ENCODE data around the gene AOPEP.
"Not testable (repeated sequence)": the region's sequence is repeated elsewhere in the genome, so short reads cannot be mapped to it uniquely, and the experiment has no call there.

AOPEP gene

DNA sequence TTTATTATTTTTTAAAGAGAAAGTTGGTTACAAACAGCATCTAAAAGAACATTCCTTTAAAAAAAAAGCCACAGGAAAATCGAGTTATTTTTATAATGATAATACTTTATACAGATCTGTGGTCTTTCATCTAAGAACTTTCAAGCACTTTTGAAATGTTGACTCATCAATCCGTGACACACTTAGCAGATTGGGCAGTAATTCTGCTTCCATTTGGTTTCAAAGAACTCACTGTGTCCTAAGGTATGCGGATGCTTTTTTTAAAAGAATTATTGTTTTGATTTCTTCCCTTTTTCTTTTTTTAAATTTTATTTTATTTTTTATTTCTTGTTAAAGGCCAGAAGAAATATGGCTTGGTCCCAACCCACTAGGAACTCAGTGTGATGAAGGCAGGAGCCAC, 147.8 kb downstream of the AOPEP start:
- no peak overlapping the region for H3K4me3 Mint-ChIP-seq
- H3K4me1 Mint-ChIP-seq (ENCODE audit: low read depth) = peaks cover 60% of the 10 kb centered on the region
- no peaks in the 10 kb centered on the region for H3K9me3 Mint-ChIP-seq
- peaks cover 11% of the 10 kb centered on the region for H3K36me3 Mint-ChIP-seq (ENCODE audit: low read depth)
- no peak overlapping the region for H3K27ac Mint-ChIP-seq
- H3K27me3 Mint-ChIP-seq = peaks cover 5% of the 10 kb centered on the region

DNA sequence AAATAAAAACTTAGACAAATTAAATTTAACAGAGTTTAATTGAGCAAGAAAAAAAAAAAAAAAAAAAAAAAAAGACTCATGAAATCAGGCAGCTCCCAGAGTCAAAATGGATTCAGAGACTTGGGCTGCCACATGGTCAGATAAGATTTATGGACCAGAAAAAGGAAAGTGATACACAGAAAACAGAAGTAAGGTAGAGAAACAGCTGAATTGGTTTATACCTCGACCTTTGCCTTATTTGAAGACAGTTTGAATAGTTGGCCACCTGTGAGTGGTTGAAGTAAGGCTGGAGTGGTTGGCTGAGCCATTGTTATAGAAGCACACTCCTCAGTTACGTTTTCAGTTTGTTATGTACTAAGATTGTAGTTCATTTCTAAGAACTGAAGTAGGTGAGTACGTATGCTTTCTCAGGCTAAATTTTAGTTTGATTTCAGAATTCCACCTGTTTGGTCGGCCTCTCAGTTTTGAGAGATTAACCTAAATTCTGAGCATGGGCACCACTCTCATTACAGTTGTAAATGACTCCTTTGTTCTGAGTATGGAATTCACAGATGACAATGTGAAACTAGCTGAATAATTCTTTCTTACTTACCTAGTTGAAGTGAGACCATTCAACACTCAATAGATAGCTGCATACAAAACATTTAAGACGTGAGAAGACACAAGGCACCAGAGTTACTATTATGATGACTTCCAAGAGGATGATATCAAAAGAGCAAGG, 149.0 kb downstream of the AOPEP start:
- Mint-ChIP-seq H3K27me3 (peaks cover 5% of the 10 kb centered on the region), H3K9me3 (no peaks in the 10 kb centered on the region), H3K27ac (no peak overlapping the region), H3K4me1 (ENCODE audit: low read depth) (peaks cover 50% of the 10 kb centered on the region), H3K36me3 (ENCODE audit: low read depth) (peaks cover 11% of the 10 kb centered on the region), H3K4me3 (no peak overlapping the region)

DNA sequence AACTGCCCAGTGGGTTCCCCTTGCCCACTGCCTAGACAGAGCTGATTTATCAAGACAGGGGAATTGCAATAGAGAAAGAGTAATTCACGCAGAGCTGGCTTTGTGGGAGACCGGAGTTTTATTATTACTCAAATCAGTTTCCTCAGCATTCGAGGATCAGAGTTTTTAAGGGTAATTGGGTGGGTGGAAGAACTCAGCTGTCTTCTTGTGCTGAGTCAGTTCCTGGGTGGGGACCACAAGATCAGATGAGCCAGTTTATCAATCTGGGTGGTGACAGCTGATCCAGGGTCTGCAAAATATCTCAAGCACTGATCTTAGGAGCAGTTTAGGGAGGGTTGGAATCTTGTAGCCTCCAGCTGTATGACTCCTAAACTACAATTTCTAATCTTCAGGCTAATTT, 152.3 kb downstream of the AOPEP start:
- Mint-ChIP-seq H3K27ac (peak overlapping the region; percentile 22), H3K4me1 (ENCODE audit: low read depth) (peaks cover 34% of the 10 kb centered on the region)
- H3K27me3 Mint-ChIP-seq; H3K36me3 Mint-ChIP-seq (ENCODE audit: low read depth); H3K4me3 Mint-ChIP-seq; H3K9me3 Mint-ChIP-seq: not testable (repeated sequence)

DNA sequence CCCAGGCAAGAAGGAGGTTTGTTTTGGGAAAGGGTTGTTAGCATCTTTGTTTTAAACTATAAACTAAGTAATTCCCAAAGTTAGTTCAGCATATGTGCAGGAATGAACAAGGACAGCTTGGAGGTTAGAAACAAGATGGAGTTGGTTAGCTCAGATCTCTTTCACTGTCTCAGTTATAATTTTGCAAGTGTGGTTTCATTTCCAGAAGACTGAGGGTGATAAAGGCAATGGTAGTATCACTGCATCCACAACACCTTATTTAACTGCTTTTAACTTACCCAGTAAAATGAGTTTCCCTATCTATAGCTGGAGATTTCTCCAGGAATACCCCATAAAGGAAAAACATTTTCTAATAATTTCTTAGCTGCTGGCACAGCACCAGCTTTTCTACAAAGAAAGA, 152.7 kb downstream of the AOPEP start:
- H3K27ac Mint-ChIP-seq = peak overlapping the region; percentile 22
- H3K27me3 Mint-ChIP-seq = no peaks in the 10 kb centered on the region
- H3K36me3 Mint-ChIP-seq (ENCODE audit: low read depth) = peaks cover 5% of the 10 kb centered on the region
- peaks cover 34% of the 10 kb centered on the region for H3K4me1 Mint-ChIP-seq (ENCODE audit: low read depth)
- no peak overlapping the region for H3K4me3 Mint-ChIP-seq
- H3K9me3 Mint-ChIP-seq = no peaks in the 10 kb centered on the region

DNA sequence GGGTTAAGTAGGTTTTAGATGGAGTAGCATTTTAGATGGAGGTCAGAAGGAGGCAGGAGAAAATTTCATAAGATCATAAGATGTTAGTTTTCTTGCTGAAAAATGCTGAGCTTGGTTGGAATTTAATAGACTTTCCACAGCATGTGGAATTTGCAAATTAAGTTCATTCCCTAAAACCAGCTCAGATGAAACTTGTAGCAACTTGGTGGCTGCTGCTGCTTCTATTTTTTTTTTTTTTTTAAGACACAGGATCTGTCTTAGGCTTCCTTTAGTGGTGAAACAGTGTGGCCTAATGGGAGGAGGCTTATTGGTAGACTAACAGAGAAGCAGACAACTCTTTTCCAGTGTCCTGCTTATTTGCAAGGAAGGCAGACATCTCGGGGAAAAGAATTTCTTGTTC, 154.5 kb downstream of the AOPEP start:
- Mint-ChIP-seq H3K36me3 (ENCODE audit: low read depth) (peaks cover under 1% of the 10 kb centered on the region), H3K4me3 (no peak overlapping the region), H3K27me3 (no peaks in the 10 kb centered on the region), H3K9me3 (no peaks in the 10 kb centered on the region), H3K4me1 (ENCODE audit: low read depth) (peaks cover 25% of the 10 kb centered on the region), H3K27ac (no peak overlapping the region)

DNA sequence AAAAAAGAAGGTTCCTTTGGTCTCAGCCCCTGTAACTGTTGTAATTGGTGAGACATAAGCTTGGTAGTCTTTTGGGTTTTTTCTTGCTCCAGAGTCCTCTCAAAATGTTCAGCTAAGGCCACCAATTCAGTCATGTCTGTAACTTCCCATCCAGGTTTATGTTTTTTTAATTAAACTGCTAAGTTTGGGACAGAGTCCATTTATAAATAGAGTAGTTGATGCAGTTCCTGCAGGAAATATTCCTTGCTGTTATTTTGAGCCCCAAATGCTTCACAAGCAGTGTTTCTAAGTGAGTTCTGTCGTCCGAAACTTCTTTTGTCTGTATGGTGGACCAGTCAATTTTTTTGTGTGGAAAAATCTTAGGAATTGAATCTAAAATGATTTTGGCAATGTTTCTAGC, 155.0 kb downstream of the AOPEP start:
- Mint-ChIP-seq H3K36me3 (ENCODE audit: low read depth) (no peaks in the 10 kb centered on the region), H3K27me3 (no peaks in the 10 kb centered on the region), H3K4me3 (no peak overlapping the region), H3K9me3 (no peaks in the 10 kb centered on the region), H3K27ac (no peak overlapping the region), H3K4me1 (ENCODE audit: low read depth) (peaks cover 25% of the 10 kb centered on the region)

DNA sequence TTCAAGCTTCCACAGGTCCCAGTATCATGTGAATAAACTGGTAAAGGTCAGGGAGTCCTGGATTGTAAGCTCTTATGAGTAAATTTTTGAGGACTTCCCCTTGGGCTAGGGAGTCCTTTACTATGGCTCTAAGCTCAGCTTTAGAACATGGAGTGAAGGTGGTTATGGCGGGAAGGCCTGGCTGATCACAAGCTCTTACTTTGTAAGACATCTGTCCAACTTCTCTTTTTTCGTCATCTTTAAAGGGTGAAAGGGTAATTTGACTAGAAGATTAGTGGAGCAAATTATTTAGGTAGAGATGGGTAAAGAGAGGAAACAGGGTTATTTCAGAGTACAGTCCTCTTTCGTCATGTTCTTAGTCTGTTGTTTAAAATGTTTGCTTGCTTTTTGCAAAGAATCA, 155.4 kb downstream of the AOPEP start:
- Mint-ChIP-seq H3K27me3 (no peaks in the 10 kb centered on the region), H3K4me3 (no peak overlapping the region), H3K4me1 (ENCODE audit: low read depth) (peaks cover 25% of the 10 kb centered on the region), H3K36me3 (ENCODE audit: low read depth) (no peaks in the 10 kb centered on the region), H3K9me3 (no peaks in the 10 kb centered on the region), H3K27ac (no peak overlapping the region)

DNA sequence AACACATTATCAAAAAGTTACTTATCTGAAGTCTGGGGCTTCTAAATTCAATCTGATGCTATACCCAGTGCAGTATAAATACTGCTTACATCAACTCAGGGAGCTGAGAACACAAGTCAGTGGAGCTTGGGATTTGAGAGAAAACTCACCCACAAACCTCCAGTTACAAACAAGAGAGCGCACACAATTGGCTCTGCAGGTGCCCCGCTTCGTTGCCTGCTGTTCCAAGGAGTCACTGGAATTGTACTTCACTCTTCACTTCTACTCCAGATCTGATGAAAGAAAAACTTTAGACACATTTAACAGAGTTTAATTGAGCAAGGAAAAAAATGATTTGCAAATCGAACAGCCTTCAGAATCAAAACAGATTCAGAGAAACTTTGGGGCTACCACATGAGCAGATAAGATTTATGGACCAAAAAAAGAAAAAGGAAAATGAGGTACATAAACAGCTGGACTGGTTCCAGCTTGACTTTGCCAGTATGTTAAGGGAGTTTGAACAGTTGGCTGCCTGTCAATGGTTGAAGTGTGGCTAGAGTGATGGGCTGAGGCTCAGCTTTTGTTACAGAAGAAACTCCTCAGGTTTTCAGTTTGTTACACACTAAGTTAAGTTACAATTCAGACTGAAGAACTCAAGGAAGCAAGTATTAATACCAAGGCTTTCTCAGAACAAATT, 156.6 kb downstream of the AOPEP start:
- Mint-ChIP-seq H3K36me3 (ENCODE audit: low read depth) (peaks cover 3% of the 10 kb centered on the region), H3K27me3 (no peaks in the 10 kb centered on the region), H3K27ac (no peak overlapping the region), H3K9me3 (no peaks in the 10 kb centered on the region), H3K4me3 (no peak overlapping the region), H3K4me1 (ENCODE audit: low read depth) (peaks cover 23% of the 10 kb centered on the region)

DNA sequence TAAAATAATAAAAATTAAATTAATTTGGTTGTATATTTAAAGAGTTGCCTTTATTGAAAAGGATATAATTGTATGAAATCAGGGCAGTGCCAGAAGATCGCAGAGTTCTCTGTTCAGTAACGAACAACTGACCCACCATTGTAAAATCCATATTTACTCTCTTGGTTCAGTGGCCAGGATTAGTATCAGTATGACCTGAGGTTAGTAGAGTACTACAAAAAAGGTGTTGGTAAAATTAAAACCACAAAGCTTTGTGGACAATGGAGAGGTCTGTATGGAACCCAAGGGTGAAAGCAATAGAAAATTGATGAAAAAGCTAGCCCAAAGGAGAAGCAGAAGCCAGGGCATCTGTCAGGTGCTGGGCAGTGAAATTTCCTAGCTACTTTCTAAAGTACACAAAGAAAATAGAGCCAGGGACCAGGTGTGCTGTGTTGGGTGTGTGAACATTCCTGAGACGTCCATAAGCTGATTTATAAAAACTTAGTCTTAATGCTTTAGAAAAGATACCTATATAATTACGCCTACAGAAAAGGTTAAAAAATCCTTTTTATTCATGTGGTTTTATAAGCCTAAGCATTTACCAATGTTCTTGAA, 159.5 kb downstream of the AOPEP start:
- peaks cover 9% of the 10 kb centered on the region for H3K4me1 Mint-ChIP-seq (ENCODE audit: low read depth)
- H3K27ac Mint-ChIP-seq = no peak overlapping the region
- H3K4me3 Mint-ChIP-seq = no peak overlapping the region
- peaks cover 23% of the 10 kb centered on the region for H3K36me3 Mint-ChIP-seq (ENCODE audit: low read depth)
- peaks cover 8% of the 10 kb centered on the region for H3K9me3 Mint-ChIP-seq
- no peaks in the 10 kb centered on the region for H3K27me3 Mint-ChIP-seq

DNA sequence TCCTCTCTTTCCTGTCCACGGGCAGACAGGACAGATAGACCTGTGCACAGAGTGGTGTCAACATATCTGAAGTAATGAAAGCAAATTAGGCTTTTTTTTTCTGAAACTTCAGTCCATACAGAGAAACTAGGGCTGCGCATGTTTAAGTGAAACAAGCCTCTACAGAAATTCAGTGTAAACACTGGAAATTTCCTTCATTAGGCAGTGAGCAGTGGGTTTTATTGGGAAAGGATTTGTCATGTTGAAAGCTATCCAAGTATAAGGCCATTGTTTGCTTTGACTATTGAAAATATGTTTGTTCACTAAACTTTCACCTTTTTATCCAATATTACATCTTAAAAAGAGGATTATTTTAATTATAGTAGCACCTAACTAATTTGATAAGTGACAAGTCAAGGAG, 161.2 kb downstream of the AOPEP start:
- no peak overlapping the region for H3K27ac Mint-ChIP-seq

DNA sequence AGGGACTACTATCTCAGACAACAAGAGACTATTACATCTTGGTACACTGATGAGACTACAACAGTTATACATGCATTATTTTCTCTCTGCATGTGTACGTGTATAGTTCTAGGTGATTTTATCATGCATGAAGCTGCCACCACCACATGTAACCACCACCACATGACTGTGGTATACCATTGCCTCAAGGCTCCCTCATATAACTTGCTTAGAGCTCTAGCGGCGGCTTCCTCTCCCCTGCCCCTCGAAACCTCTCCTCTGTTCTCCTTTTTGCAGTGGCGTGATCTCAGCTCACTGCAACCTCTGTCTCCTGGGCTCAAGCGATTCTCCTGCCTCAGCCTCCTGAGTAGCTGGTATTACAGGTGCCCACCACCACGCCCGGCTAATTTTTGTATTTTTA, 162.3 kb downstream of the AOPEP start:
- peaks cover 18% of the 10 kb centered on the region for H3K9me3 Mint-ChIP-seq
- H3K27ac Mint-ChIP-seq = no peak overlapping the region
- no peaks in the 10 kb centered on the region for H3K27me3 Mint-ChIP-seq
- no peak overlapping the region for H3K4me3 Mint-ChIP-seq
- peaks cover 36% of the 10 kb centered on the region for H3K36me3 Mint-ChIP-seq (ENCODE audit: low read depth)
- H3K4me1 Mint-ChIP-seq (ENCODE audit: low read depth) = no peaks in the 10 kb centered on the region

More for the DNA sequence above, 161.2 kb downstream of the AOPEP start:
- peaks cover 4% of the 10 kb centered on the region for H3K4me1 Mint-ChIP-seq (ENCODE audit: low read depth)
- H3K27me3 Mint-ChIP-seq = no peaks in the 10 kb centered on the region
- no peak overlapping the region for H3K4me3 Mint-ChIP-seq
- H3K9me3 Mint-ChIP-seq = peaks cover 18% of the 10 kb centered on the region
- H3K36me3 Mint-ChIP-seq (ENCODE audit: low read depth) = peaks cover 36% of the 10 kb centered on the region

DNA sequence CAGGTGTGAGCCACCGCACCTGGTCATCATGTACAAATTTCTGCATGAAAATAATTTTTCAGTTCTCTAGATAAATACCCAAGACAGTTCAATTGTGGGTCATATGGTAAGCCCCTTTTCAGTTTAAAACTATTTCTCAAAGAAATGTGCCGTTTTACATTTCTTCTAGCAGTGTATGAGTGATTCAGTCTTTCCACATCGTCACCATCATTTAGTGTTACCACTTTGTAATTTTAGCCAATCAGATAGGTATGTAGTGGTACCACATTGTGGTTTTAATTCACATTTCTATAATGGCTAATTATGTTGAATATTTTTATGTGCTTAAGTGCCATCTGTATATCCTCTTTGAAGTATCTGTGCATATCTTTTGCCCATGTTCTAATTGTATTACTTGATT, 163.1 kb downstream of the AOPEP start:
- no peaks in the 10 kb centered on the region for H3K27me3 Mint-ChIP-seq
- no peak overlapping the region for H3K27ac Mint-ChIP-seq
- H3K4me1 Mint-ChIP-seq (ENCODE audit: low read depth) = no peaks in the 10 kb centered on the region
- H3K9me3 Mint-ChIP-seq = peaks cover 18% of the 10 kb centered on the region
- no peak overlapping the region for H3K4me3 Mint-ChIP-seq
- H3K36me3 Mint-ChIP-seq (ENCODE audit: low read depth) = peaks cover 36% of the 10 kb centered on the region

DNA sequence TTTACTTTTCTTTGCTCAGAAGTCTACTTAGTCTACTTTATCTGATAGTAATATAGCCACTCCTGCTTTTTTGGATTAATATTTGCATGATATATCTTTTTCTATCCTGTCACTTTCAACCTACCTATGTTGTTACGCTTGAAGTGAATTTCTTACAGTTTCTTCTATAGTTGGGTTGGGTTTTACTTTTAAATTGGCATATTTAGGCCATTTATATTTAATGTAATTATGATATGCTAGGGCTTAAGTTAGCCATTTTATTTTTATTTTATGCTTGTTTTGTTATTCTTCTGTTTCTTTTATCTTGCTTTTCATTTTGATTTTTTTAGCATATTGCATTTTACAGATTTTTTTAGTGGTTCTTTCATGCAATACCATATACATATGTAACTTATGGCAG, 164.7 kb downstream of the AOPEP start:
- Mint-ChIP-seq H3K4me1 (ENCODE audit: low read depth) (peaks cover under 1% of the 10 kb centered on the region), H3K27me3 (no peaks in the 10 kb centered on the region), H3K36me3 (ENCODE audit: low read depth) (peaks cover 36% of the 10 kb centered on the region), H3K4me3 (no peak overlapping the region), H3K27ac (no peak overlapping the region), H3K9me3 (peaks cover 18% of the 10 kb centered on the region)

DNA sequence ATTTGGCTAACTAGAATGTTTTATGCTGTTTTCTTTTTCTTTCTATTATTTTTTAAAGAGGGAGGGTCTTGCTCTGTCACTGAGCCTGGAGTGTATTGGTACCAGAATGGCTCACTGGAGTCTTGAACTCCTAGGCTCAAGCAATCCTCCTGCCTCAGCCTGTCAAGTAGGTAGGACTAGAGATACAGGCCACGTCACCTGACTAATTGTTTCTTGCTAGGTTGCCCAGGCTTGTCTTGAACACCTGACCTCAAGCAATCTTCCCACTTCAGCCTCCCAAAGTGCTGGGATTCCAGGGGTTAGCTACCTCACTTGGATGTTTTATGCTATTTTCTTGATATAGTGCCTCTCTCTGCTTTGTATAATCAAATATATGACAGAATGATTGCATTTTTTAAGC, 166.2 kb downstream of the AOPEP start:
- H3K4me3 Mint-ChIP-seq = no peak overlapping the region
- H3K36me3 Mint-ChIP-seq (ENCODE audit: low read depth) = peaks cover 36% of the 10 kb centered on the region
- peaks cover 3% of the 10 kb centered on the region for H3K4me1 Mint-ChIP-seq (ENCODE audit: low read depth)
- no peak overlapping the region for H3K27ac Mint-ChIP-seq
- H3K9me3 Mint-ChIP-seq = peaks cover 18% of the 10 kb centered on the region
- H3K27me3 Mint-ChIP-seq = no peaks in the 10 kb centered on the region

DNA sequence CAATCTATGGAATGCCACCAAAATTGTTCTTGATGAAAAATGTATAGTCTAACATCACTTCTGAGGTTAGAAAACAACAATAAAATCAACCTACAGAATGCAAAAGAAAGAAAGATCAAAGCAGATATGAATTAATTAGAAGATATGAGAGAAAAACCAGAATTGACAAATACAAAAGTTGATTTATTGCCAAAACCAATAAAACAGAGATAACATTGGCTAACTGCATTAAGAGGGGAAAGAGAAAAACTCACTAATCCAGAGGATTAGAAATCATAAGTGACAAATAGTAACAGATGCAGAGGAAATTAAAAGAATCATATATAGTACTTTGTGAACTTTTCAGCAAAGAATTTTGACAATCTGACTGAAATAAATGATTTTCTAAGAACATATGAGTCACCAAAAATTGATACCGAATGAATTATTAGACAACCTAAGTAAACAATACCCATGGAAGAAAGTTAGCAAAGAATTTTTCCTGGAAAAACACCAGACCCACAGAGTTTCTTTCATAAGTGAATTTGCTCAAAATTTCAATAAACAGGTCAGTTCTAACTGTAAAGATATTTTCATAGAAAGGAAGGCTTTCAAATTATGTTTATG, 167.7 kb downstream of the AOPEP start:
- no peaks in the 10 kb centered on the region for H3K27me3 Mint-ChIP-seq
- H3K27ac Mint-ChIP-seq = no peak overlapping the region
- H3K36me3 Mint-ChIP-seq (ENCODE audit: low read depth) = peaks cover 26% of the 10 kb centered on the region

More for the DNA sequence above, 167.7 kb downstream of the AOPEP start:
- peaks cover 18% of the 10 kb centered on the region for H3K9me3 Mint-ChIP-seq
- H3K4me1 Mint-ChIP-seq (ENCODE audit: low read depth) = peaks cover 3% of the 10 kb centered on the region
- H3K4me3 Mint-ChIP-seq = no peak overlapping the region

All from stimulated activated naive CD8-positive, alpha-beta T cell treated with anti-CD3 and anti-CD28 coated beads, Interleukin-15, Interleukin-2, amounts not matched to agents 100 ng/mL and 50 ng/mL, for 24 hours (primary cell).